Activated naive CD4-positive, alpha-beta T cell treated with anti-CD3 and anti-CD28 coated beads, Interleukin-2, amount 50 U/mL, for 24 hours (primary cell): ENCODE data around the gene TMEM175.
"Not testable (repeated sequence)": the region's sequence is repeated elsewhere in the genome, so short reads cannot be mapped to it uniquely, and the experiment has no call there.

ENCODE experiments used
- H3K27ac Mint-ChIP-seq: one replicate; pipeline ENCODE4 v1.8.0; 2021; ENCODE audit warnings: mild to moderate bottlenecking, mixed read lengths
- H3K27me3 Mint-ChIP-seq: one replicate; pipeline ENCODE4 v1.8.0; 2021; ENCODE audit warnings: mixed read lengths
- H3K36me3 Mint-ChIP-seq: one replicate; pipeline ENCODE4 v1.8.0; 2021; ENCODE audit warnings: mixed read lengths
- H3K4me1 Mint-ChIP-seq: one replicate; pipeline ENCODE4 v1.8.0; 2021; ENCODE audit warnings: mixed read lengths
- H3K4me3 Mint-ChIP-seq: one replicate; pipeline ENCODE4 v1.8.0; 2021; ENCODE audit warnings: mild to moderate bottlenecking, mixed read lengths
- H3K9me3 Mint-ChIP-seq: one replicate; pipeline ENCODE4 v1.8.0; 2021; ENCODE audit warnings: mixed read lengths

Gene TMEM175

DNA sequence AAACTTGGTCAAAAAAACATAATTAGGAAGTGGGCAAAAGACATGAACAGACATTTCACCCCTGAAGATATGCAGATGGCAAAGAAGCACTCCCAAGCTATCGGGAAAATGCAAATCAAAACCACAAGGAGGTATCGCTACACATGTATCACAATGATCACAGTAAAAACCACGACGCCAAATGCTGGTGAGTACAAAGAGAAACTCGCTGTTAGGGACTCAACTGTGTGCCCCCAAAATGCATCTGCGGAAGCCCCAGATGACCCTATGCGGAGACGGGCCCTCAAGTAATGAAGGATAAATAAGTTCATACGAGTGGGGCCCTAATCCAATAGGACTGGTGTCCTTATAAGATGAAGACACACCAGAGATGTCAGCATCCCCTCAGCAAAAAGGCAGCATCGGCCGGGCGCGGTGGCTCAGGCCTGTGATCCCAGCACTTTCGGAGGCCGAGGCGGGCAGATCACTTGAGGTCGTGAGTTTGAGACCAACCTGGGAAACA lies 10.4 kb upstream of the TMEM175 start:
- H3K4me3 Mint-ChIP-seq = no peak overlapping the region
- H3K27me3 Mint-ChIP-seq = no peaks in the 10 kb centered on the region
- H3K27ac Mint-ChIP-seq = no peak overlapping the region
- H3K4me1 Mint-ChIP-seq = peaks cover 79% of the 10 kb centered on the region
- peaks cover 14% of the 10 kb centered on the region for H3K36me3 Mint-ChIP-seq
- H3K9me3 Mint-ChIP-seq = peaks cover 5% of the 10 kb centered on the region

DNA sequence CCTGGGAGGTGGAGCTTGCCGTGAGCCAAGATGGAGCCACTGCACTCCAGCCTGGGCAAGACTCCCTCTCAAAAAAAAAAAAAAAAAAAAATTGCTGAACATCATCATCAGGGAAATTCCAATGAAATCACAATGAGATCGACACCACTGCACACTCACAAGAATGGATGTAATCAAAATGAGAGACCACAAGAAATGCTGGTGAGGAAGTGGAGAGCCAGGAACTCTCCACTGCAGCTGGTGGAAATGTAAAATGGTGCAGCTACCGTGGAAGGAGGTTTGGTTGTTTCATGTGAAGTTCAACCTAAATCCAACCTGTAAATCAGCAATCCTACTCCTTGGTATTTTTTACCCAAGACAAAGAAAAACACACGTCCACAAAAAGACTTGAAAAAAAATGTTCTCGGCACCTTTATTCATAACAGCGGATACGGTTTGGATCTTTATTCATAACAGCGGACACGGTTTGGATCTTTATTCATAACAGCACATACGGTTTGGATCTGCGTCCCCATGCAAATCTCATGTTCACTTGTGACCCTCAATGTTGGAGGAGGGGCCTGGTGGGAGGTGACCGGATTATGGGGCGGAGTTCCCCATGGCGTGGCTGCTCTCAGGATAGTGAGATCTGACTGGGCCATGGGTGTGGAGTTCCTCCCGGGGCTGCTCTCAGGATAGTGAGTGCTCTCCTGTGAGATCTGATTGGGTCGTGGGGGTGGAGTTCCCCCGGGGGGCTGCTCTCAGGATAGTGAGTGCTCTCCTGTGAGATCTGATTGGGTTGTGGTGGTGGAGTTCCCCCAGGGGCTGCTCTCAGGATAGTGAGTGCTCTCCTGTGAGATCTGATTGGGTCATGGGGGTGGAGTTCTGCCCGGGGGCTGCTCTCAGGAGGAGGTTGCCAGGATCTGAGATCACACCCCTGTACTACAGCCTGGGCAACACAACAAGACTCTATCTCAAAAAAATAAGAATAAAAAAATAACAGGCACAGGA lies 7.9 kb upstream of the TMEM175 start:
- Mint-ChIP-seq H3K27ac (peak overlapping the region; percentile 5), H3K4me3 (peak overlapping the region; percentile 19), H3K36me3 (peaks cover 8% of the 10 kb centered on the region), H3K9me3 (no peaks in the 10 kb centered on the region), H3K27me3 (no peaks in the 10 kb centered on the region), H3K4me1 (peaks cover 70% of the 10 kb centered on the region)

DNA sequence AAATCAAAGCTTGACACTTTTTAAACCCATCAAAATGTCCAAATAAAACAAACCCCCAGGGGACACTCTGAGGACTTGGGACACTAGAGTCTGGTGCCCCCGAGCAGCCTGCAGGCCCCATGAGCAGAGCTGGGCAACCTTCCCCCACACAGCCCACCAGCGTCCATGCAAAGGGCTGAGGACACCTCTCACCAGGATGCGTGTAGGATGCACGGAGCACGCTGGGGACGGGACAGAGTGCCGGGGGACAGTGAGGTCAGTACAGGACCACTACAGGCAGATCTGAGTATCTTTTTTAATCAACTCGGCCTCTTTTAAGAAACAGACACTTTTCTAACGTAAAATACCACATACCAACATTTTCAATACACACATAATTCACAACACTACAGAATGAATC lies 7.1 kb upstream of the TMEM175 start:
- H3K9me3 Mint-ChIP-seq = no peaks in the 10 kb centered on the region
- no peak overlapping the region for H3K4me3 Mint-ChIP-seq
- H3K27ac Mint-ChIP-seq = no peak overlapping the region
- H3K27me3 Mint-ChIP-seq = no peaks in the 10 kb centered on the region
- peaks cover 68% of the 10 kb centered on the region for H3K4me1 Mint-ChIP-seq
- H3K36me3 Mint-ChIP-seq = peaks cover 4% of the 10 kb centered on the region

DNA sequence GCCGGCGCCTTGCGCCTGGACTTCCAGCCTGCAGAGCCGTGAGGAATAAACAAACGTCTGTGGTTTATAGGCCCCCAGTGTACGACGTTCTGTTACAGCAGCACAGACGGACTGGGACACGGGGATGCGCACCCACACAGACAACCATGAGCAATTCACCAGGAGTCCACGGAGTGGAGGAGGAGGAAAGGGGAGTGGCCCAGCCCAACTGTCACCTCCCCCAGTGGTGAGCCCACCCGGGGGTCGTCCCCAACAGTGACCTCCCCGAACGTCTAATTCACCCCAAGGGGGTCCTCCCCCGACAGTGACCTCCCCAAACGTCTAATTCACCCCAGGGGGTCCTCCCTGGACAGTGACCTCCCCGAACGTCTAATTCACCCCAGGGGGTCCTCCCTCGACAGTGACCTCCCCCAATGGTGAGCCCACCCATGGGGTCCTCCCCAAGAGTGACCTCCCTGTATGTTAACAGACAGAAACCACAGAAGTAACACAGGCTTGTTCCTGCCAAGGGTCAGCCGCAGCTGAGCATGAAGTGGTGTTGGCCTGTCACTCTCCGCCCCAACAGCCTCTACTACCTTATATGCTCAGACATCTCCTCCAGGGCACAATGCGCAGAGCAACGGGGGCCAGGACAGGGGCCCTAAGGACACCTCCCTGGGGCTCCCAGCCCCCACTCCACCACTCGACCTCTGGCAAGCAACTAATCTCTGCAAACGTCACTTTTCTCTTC lies 6.3 kb upstream of the TMEM175 start:
- no peak overlapping the region for H3K4me3 Mint-ChIP-seq

DNA sequence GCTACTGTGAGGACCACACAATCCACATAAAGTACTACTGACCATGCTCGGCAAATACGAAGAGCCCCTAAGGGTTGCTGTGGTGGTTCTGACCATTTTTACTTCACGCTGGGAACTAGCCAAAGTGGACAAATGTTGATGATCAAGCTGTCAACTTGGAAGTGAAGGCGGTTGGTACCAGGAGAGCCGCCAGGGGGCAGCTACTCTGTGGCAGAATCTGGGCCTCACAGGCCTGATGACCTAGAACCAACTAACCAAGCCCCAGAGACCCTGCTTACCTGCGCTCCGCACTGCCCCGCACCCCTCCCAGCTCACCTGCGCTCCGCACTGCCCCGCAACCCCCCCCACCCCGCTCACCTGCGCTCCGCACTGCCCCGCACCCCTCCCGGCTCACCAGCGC lies 5.7 kb upstream of the TMEM175 start:
- Mint-ChIP-seq H3K27ac (no peak overlapping the region), H3K36me3 (peaks cover 3% of the 10 kb centered on the region), H3K27me3 (no peaks in the 10 kb centered on the region), H3K4me3 (no peak overlapping the region), H3K4me1 (peaks cover 72% of the 10 kb centered on the region), H3K9me3 (no peaks in the 10 kb centered on the region)

More for the DNA sequence above, 6.3 kb upstream of the TMEM175 start:
- Mint-ChIP-seq H3K4me1 (peaks cover 72% of the 10 kb centered on the region), H3K27me3 (no peaks in the 10 kb centered on the region), H3K36me3 (peaks cover 3% of the 10 kb centered on the region), H3K9me3 (no peaks in the 10 kb centered on the region), H3K27ac (peak overlapping the region; percentile 36)

DNA sequence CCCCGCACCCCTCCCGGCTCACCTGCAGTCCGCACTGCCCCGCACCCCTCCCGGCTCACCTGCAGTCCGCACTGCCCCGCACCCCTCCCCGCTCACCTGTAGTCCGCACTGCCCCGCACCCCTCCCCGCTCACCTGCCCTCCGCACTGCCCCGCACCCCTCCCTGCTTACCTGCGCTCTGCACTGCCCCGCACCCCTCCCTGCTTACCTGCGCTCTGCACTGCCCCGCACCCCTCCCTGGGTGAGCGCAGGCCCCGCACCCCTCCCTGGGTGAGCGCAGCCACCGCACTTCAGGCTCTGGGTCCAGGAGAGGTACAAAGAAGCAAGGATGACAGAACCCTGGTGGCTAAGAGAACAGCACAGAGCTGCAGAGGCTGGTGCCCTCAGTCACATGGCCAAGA lies 4.7 kb upstream of the TMEM175 start:
- not testable (repeated sequence) for H3K9me3 Mint-ChIP-seq, H3K36me3 Mint-ChIP-seq, H3K27me3 Mint-ChIP-seq, H3K27ac Mint-ChIP-seq, H3K4me3 Mint-ChIP-seq
- peaks cover 64% of the 10 kb centered on the region for H3K4me1 Mint-ChIP-seq

DNA sequence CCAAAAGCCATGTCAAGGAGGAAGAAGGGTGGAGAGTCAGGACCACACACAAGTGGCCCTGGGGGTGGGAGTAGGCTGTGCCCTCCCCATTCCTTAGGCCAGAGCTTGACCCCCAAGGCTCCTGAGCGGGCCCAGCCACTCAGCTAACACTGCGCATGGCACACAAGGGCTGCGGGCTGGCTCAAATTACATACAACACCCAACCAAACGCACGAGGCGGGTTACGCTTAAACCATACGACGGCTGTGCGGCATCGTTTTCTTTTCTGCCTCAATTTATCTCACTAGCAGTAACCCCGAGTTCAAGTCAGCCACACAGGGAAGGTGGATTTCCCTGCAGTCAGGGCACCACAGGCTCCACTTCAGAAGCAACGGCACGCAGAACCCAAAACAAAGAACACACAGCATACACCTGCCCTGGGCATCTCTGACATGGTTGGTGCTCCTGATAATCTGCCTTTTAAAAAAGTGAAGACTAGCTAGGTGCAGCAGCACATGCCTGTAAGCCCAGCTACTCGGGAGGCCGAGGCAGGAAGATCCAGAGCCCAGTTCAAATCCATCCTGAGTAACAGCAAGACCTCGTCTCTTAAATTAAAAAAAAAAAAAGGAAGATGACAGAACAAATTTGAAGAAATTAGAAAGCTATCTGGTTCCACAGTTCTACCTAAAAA lies 3.0 kb upstream of the TMEM175 start:
- H3K9me3 Mint-ChIP-seq = no peaks in the 10 kb centered on the region
- H3K4me3 Mint-ChIP-seq = peak overlapping the region; percentile 33
- no peak overlapping the region for H3K27ac Mint-ChIP-seq
- H3K27me3 Mint-ChIP-seq = no peaks in the 10 kb centered on the region
- H3K4me1 Mint-ChIP-seq = peaks cover 59% of the 10 kb centered on the region
- peaks cover 3% of the 10 kb centered on the region for H3K36me3 Mint-ChIP-seq

DNA sequence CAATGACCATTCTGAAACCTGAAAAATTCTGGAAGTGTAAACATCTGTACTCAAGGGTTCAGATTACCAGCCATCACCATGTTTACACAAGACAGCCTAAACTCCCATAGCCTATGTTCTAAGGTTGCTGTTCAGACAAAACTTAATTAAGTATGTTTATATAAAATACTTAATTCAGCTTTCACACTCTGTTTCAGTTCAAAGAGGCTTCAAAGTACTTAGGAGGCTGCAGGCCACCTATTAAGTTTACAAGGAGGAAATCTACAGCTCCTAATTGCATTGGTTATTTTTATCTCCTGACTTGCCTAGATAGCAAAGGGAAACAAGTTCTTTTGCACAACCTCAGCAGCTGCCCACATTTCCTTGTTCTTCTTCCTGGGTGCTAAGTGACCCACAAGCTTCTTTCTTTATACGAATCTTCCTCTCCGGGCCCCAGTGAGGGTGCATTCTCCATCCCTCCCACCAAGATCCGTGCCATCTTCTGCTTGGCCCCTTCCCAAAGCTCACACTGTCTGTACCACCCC lies 2.2 kb upstream of the TMEM175 start:
- Mint-ChIP-seq H3K4me3 (peak overlapping the region; percentile 92), H3K36me3 (peaks cover 3% of the 10 kb centered on the region), H3K27ac (peak overlapping the region; percentile 25), H3K27me3 (no peaks in the 10 kb centered on the region), H3K9me3 (no peaks in the 10 kb centered on the region), H3K4me1 (peaks cover 56% of the 10 kb centered on the region)

DNA sequence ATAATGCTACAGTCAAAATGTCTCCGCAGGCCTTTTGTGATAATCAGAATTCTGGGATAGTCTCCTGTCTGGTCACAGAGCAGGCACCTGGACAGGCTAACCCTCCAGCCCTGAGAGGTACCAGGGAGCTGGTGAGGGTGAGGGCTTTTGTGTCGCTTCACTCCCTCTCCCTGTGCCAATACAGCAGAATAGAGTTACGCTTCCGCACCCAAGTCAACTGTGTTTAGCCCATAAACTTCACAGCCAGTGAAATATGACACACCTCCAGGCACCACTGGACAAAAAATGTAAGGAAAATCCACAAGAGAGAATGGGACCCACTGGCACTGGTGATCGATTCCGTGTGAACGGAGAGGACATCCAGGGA lies 1.4 kb upstream of the TMEM175 start:
- Mint-ChIP-seq H3K4me3 (peak overlapping the region; percentile 92), H3K27ac (peak overlapping the region; percentile 93), H3K4me1 (peaks cover 49% of the 10 kb centered on the region), H3K36me3 (peaks cover 3% of the 10 kb centered on the region), H3K9me3 (no peaks in the 10 kb centered on the region), H3K27me3 (no peaks in the 10 kb centered on the region)

DNA sequence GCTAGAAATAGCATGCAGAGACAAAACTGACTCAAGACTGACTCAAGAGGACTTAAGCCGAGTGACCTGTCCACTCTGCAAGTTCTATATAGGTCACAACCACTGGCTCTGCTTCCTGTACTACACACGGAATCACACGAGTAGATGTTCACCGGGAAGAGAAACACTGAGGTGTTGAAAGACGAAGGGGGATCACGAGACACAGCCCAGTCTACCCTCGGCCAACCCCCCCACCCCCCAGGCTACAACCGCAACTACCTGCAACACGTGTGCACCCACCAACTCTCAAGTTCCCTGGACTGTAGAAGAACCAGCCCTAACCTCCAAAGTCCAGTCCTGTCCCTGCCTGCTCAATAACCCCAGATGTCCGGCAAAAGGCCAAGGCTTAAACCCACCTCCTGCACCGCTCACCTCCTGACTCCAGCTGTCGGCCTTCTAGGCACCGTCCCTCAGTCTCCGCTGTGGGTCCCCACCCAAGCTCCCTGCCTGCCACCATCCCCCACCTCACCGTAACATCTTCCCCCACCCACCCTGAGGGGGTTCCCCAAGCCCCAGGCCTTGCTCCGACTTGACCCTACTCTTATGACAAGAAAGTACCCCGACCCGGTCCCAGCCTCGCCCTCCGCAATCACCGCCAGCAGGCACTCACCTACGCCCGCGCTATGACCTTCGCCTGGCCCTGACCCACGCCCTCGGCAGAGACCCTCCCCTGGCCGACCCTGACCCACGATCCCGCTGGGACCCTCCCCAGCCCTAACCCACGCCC lies 883 bp upstream of the TMEM175 start:
- Mint-ChIP-seq H3K36me3 (no peaks in the 10 kb centered on the region), H3K27ac (peak overlapping the region; percentile 93), H3K27me3 (no peaks in the 10 kb centered on the region), H3K4me1 (peaks cover 46% of the 10 kb centered on the region), H3K9me3 (no peaks in the 10 kb centered on the region), H3K4me3 (peak overlapping the region; percentile 92)

DNA sequence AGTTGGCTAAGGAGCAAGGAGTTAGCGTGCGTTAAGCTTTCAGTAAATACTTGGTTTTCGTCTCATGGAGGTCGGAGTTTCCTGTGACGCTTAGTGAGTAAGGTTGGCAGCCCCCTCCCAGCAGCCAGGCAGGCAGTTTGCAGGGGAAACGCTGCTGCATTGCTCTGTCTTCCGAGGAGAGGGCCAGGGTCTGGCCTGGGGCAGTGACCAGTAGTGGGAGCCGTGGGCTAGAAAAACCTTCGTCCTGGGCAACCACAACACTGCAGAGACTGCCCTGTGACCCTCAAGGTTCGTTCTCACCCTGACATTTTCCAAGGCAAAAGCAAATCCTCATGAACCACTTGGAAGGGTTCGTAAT lies 432 bp downstream of the TMEM175 start:
- H3K9me3 Mint-ChIP-seq = no peaks in the 10 kb centered on the region
- peak overlapping the region; percentile 93 for H3K27ac Mint-ChIP-seq
- no peaks in the 10 kb centered on the region for H3K27me3 Mint-ChIP-seq
- peaks cover 46% of the 10 kb centered on the region for H3K4me1 Mint-ChIP-seq
- no peaks in the 10 kb centered on the region for H3K36me3 Mint-ChIP-seq
- peak overlapping the region; percentile 92 for H3K4me3 Mint-ChIP-seq

DNA sequence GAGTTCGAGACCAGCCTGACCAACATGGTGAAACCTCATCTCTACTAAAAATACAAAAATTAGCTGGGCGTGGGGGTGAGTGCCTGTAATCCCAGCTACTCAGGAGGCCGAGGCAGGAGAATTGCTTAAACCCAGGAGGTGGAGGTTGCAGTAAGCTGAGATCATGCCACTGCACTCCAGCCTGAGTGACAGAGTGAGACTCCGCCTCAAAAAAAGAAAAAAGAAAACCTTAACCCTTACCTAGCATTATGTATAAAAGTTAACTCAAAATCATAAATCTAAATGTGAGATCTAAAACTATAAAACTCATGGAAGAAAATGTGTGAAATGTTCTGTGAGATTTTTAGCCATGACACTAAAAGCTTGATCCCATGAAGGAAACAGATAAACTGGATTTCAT lies 7.2 kb downstream of the TMEM175 start:
- H3K9me3 Mint-ChIP-seq, H3K4me3 Mint-ChIP-seq, H3K36me3 Mint-ChIP-seq, H3K27me3 Mint-ChIP-seq, H3K27ac Mint-ChIP-seq: not testable (repeated sequence)
- peaks cover 16% of the 10 kb centered on the region for H3K4me1 Mint-ChIP-seq

DNA sequence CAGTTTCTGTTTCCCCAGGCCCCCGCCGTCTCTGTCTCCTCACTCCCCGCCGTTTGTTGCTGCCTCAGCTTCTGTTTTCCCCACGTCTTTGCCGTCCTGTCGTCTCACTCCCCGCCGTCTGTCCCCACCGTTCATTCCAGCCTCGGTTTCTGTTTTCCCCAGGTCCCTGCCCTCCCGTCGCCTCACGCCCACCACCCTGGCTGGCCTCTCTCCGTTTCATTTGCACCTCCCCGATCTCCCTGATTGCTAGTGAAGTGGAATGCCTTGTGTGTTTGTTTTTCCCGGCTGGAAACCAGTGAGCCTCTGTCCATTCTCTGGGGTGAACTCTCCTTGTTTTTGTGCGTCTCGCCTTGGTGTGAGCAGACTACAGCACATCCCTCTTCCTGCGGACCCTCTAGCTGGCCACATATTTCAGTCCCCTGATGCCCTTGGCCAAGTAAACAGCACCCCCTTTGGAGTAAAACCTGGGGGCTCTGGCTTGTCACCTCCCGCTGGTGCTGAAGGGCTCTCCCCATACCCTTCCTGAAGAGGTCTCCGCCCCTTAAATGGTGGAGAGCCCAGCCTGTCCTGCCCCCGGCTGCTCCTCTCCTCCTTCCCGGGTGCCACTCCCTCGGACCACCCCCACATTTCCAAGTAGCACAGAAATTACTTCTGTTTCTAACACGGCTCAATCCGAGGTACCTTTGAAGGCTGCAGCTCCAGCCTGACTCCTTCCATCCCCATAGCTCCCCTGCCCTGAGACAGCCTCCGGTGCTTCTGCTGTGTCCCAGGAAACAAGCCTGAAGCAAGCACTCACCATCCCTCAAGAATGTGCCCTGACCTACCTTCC lies 13.2 kb downstream of the TMEM175 start:
- Mint-ChIP-seq H3K4me1 (peaks cover 13% of the 10 kb centered on the region), H3K27ac (no peak overlapping the region), H3K27me3 (no peaks in the 10 kb centered on the region), H3K4me3 (no peak overlapping the region), H3K9me3 (no peaks in the 10 kb centered on the region), H3K36me3 (peaks cover 1% of the 10 kb centered on the region)

DNA sequence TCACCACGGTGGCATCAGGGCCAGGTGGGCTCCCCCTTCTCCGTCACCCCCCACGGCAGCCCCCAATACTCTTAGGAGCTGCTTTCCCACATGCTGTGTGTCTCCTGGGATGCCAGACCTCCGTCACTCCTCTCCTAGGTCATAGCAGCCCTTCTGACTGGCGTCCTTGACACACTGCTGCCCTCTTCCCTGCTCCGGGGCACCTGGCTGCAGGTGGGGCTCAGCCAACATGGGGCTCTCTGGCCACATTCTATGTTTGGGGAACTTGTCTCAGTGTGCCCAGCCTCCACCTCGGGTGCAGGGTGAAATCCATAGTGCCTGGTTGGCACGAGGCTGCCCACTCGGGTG lies 13.8 kb downstream of the TMEM175 start:
- Mint-ChIP-seq H3K9me3 (no peaks in the 10 kb centered on the region), H3K4me3 (no peak overlapping the region), H3K27me3 (no peaks in the 10 kb centered on the region), H3K36me3 (peaks cover 1% of the 10 kb centered on the region), H3K4me1 (peaks cover 13% of the 10 kb centered on the region), H3K27ac (no peak overlapping the region)
